IPS DF 6.9 (cell line): ENCODE data around the gene PIGL.

Experiments used
- DNase-seq: peaks from one replicate; pipeline ENCODE4 v3.0.0-alpha.2; 2013; ENCODE audit warnings: low read depth, low spot score
- H3K27ac ChIP-seq: one replicate; pipeline ENCODE4 v1.5.1; 2013; ENCODE audit warnings: low read length, control low read depth
- H3K27me3 ChIP-seq: 2 replicates; pipeline ENCODE4 v1.6.1; 2013; ENCODE audit warnings: mild to moderate bottlenecking, low read length; ENCODE audit not compliant: control insufficient read depth, insufficient read depth
- H3K36me3 ChIP-seq: 2 replicates; pipeline ENCODE4 v1.6.1; 2013; ENCODE audit warnings: low read length; ENCODE audit not compliant: control insufficient read depth, insufficient read depth
- H3K4me1 ChIP-seq: 2 replicates; pipeline ENCODE4 v1.6.1; 2013; ENCODE audit warnings: low read length; ENCODE audit not compliant: control insufficient read depth, insufficient read depth
- H3K4me3 ChIP-seq: 2 replicates; pipeline ENCODE4 v1.5.1; 2013; ENCODE audit warnings: mild to moderate bottlenecking, low read length
- H3K9me3 ChIP-seq: 2 replicates; pipeline ENCODE4 v1.6.1; 2013; ENCODE audit warnings: low read length, inconsistent platforms; ENCODE audit not compliant: control insufficient read depth, insufficient read depth
- WGBS: extraction: QIAGEN DNeasy Blood & Tissue Kit; methylation state at CpG from one replicate; pipeline ENCODE4 v1.1.7; 2013; ENCODE audit warnings: mixed read lengths, missing lambda C conversion rate; ENCODE audit not compliant: insufficient read length, insufficient coverage; 5-methylcytosine and 5-hydroxymethylcytosine counted together

PIGL gene

DNA sequence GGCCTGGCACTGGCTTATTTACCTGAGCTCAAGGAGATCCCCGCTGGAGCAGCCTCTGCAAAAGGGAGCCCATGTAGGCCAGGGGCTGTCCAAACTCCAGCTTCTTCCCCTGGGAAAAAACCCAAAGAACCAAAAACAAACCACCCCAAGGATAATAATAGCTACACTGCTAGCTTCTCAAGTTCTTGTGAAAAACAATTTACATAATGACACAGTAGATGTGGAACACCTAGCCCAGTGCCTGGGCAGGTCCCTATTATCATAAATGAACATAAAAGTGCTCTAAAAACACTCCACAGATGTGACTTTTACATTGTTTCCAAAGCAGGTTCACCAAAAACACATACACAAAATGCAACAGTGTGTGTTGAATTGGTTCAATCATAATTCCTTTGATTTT is 109.0 kb downstream of the PIGL start:
- Histone ChIP-seq H3K4me1 (no peaks in the 10 kb centered on the region; the same call in 1 of the 2 replicates), H3K9me3 (no peaks in the 10 kb centered on the region), H3K27me3 (no peaks in the 10 kb centered on the region), H3K36me3 (0 out of 2 replicates have a peak, but pooled peaks cover 6% of the 10 kb centered on the region), H3K27ac (no peak overlapping the region), H3K4me3 (no peak overlapping the region)
- DNase-seq = no peak
- WGBS = no CpG with 5 or more reads among the region's 1 CpG

DNA sequence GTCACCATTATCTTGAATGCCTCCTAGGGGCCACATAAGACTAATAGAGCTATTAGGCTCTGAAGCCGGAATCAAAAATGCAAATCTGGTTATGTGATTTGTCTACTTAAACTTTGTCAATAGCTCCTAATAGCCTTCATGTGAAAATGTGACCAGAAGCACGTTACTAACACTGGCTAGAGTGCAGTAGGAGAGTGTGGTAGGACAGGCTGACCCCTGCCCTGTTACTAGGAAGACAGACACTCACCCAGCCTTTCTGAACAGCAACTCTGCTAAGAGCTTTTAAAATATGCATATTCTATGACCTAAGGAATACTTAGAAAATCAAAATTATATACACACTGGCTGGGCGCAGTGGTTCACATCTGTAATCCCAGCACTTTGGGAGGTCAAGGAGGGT is 110.0 kb downstream of the PIGL start:
- no peak overlapping the region for H3K27ac ChIP-seq
- no peaks in the 10 kb centered on the region for H3K27me3 ChIP-seq
- no peaks in the 10 kb centered on the region; the same call in 1 of the 2 replicates for H3K4me1 ChIP-seq
- no peak overlapping the region for H3K4me3 ChIP-seq
- no peak for DNase-seq
- 0 out of 2 replicates have a peak, but pooled peaks cover 6% of the 10 kb centered on the region for H3K36me3 ChIP-seq
- H3K9me3 ChIP-seq = no peaks in the 10 kb centered on the region
- no CpG with 5 or more reads among the region's 3 CpGs for WGBS

- no peaks in the 10 kb centered on the region for H3K9me3 ChIP-seq
- H3K27ac ChIP-seq = no peak overlapping the region
- no peaks in the 10 kb centered on the region for H3K27me3 ChIP-seq
- H3K36me3 ChIP-seq = 0 out of 2 replicates have a peak, but pooled peaks cover 6% of the 10 kb centered on the region
- H3K4me3 ChIP-seq = no peak overlapping the region
- WGBS = no CpG with 5 or more reads among the region's 1 CpG
- DNase-seq = no peak
- H3K4me1 ChIP-seq = no peaks in the 10 kb centered on the region; the same call in 1 of the 2 replicates
Observed at GRCh38 chr17:16328997-16329396, 112.0 kb downstream of the PIGL start.

GRCh38 chr17:16329519-16330271 is 112.7 kb downstream of the PIGL start:
- Histone ChIP-seq H3K4me3 (no peak overlapping the region), H3K9me3 (no peaks in the 10 kb centered on the region), H3K27me3 (no peaks in the 10 kb centered on the region), H3K27ac (no peak overlapping the region), H3K36me3 (0 out of 2 replicates have a peak, but pooled peaks cover 6% of the 10 kb centered on the region), H3K4me1 (no peaks in the 10 kb centered on the region; the same call in 1 of the 2 replicates)
- no peak for DNase-seq
- no CpG with 5 or more reads among the region's 11 CpGs for WGBS

GRCh38 chr17:16338391-16338790 is 121.4 kb downstream of the PIGL start:
- no peaks in the 10 kb centered on the region for H3K9me3 ChIP-seq
- no peak overlapping the region for H3K27ac ChIP-seq
- H3K4me1 ChIP-seq = no peaks in the 10 kb centered on the region
- no peaks in the 10 kb centered on the region for H3K27me3 ChIP-seq
- no CpG with 5 or more reads among the region's 3 CpGs for WGBS
- DNase-seq = no peak
- peaks cover 6% of the 10 kb centered on the region for H3K36me3 ChIP-seq
- H3K4me3 ChIP-seq = no peak overlapping the region

- Histone ChIP-seq H3K36me3 (peaks cover 6% of the 10 kb centered on the region), H3K9me3 (no peaks in the 10 kb centered on the region), H3K4me3 (no peak overlapping the region), H3K27me3 (no peaks in the 10 kb centered on the region), H3K27ac (no peak overlapping the region), H3K4me1 (no peaks in the 10 kb centered on the region)
- WGBS = no CpG with 5 or more reads among the region's 1 CpG
- DNase-seq = no peak
Observed at GRCh38 chr17:16339402-16339801, 122.4 kb downstream of the PIGL start.

- Histone ChIP-seq H3K4me3 (no peak overlapping the region), H3K4me1 (no peaks in the 10 kb centered on the region), H3K9me3 (no peaks in the 10 kb centered on the region), H3K27ac (no peak overlapping the region), H3K27me3 (no peaks in the 10 kb centered on the region), H3K36me3 (peaks cover 6% of the 10 kb centered on the region)
- no peak for DNase-seq
- WGBS = no CpG with 5 or more reads among the region's 1 CpG
Observed at GRCh38 chr17:16339959-16340358, 122.9 kb downstream of the PIGL start.

DNA sequence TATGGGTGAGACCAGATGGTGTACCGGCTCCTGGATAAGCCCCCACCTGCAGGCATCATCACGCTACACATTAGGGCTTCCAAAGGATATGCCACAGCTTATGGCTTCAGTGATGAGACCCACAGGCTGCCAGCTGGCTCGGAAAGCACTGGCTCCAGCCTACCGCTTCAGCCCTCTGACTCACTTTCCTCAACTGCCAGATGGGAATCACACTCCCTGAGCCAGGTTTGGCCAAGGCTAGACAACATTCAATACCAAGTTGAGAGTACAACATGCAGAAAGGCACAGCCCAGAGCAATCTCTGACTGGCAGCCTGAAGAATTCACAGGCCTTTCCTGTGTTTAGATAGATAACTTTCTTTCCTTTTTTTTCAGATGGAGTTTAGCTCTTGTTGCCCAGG is 126.0 kb downstream of the PIGL start:
- no peak overlapping the region for H3K4me3 ChIP-seq
- DNase-seq = no peak
- peaks cover 6% of the 10 kb centered on the region for H3K36me3 ChIP-seq
- H3K27me3 ChIP-seq = no peaks in the 10 kb centered on the region
- no peaks in the 10 kb centered on the region for H3K4me1 ChIP-seq
- no peaks in the 10 kb centered on the region for H3K9me3 ChIP-seq
- no CpG with 5 or more reads among the region's 4 CpGs for WGBS
- no peak overlapping the region for H3K27ac ChIP-seq

- Histone ChIP-seq H3K27me3 (no peaks in the 10 kb centered on the region), H3K36me3 (peaks cover 9% of the 10 kb centered on the region), H3K9me3 (no peaks in the 10 kb centered on the region), H3K27ac (no peak overlapping the region), H3K4me1 (no peaks in the 10 kb centered on the region), H3K4me3 (no peak overlapping the region)
- no peak for DNase-seq
- no CpG with 5 or more reads among the region's 3 CpGs for WGBS
Observed at GRCh38 chr17:16343569-16343968, 126.6 kb downstream of the PIGL start.

- Histone ChIP-seq H3K4me3 (no peak overlapping the region), H3K36me3 (peaks cover 16% of the 10 kb centered on the region), H3K27me3 (no peaks in the 10 kb centered on the region), H3K27ac (no peak overlapping the region), H3K4me1 (no peaks in the 10 kb centered on the region), H3K9me3 (no peaks in the 10 kb centered on the region)
- no CpG with 5 or more reads among the region's 5 CpGs for WGBS
- no peak for DNase-seq
Observed at GRCh38 chr17:16345565-16345964, 128.6 kb downstream of the PIGL start.
